Transverse colon (tissue), 4 donors: ENCODE measurements around the gene FMNL2.

Experiments used
- EP300 ChIP-seq: sonication (generic); formaldehyde crosslinking; IDR thresholded peaks from one replicate; pipeline ENCODE4 v1.6.1; 2017; ENCODE audit warnings: antibody characterized with exemption, low read depth
- POLR2A ChIP-seq: fragments of 450-650 bp; IDR thresholded peaks from one replicate; pipeline ENCODE4 v1.6.1; 2016; ENCODE audit warnings: antibody characterized with exemption, mild to moderate bottlenecking, moderate library complexity
- POLR2AphosphoS5 ChIP-seq, 3 donors: sonication (generic); formaldehyde crosslinking; IDR thresholded peaks; one replicate each; pipeline ENCODE4 v1.6.1; 2016; ENCODE audit warnings: antibody characterized with exemption in 3 of 3
- TF ChIP-seq, protein P1 (sequence below), 5 experiments: fragments of 200-600 bp in 3 of 5; fragments of 450-650 bp in 2 of 5; sonication (generic) in 3 of 5; IDR thresholded peaks; 1 replicate in 2 of 5; 2 replicates in 3 of 5; pipeline ENCODE4 v1.5.1; 2016 to 2017; ENCODE audit warnings: antibody characterized with exemption in 5 of 5, inconsistent platforms in 3 of 5, mild to moderate bottlenecking in 2 of 5, moderate library complexity in 1 of 5

DNA sequence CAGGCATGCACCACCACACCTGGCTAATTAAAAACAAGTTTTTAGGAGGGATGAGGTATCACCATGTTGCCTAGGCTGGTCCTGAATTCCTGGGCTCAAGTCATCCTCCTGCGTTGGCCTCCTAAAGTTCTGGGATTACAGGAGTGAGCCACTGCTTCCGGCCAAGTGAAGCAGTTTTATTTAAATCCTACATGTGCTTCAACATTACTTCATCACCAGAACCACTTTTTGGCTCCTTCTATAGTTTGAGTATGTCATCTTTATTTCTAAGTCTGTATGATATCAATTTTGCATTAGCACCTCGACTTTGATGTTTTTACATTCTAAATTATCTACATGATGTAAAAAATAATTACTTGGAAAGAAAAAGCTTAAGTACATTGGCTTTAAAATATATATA lies 144.3 kb downstream of the FMNL2 start:
- TF ChIP-seq, protein P1, sequence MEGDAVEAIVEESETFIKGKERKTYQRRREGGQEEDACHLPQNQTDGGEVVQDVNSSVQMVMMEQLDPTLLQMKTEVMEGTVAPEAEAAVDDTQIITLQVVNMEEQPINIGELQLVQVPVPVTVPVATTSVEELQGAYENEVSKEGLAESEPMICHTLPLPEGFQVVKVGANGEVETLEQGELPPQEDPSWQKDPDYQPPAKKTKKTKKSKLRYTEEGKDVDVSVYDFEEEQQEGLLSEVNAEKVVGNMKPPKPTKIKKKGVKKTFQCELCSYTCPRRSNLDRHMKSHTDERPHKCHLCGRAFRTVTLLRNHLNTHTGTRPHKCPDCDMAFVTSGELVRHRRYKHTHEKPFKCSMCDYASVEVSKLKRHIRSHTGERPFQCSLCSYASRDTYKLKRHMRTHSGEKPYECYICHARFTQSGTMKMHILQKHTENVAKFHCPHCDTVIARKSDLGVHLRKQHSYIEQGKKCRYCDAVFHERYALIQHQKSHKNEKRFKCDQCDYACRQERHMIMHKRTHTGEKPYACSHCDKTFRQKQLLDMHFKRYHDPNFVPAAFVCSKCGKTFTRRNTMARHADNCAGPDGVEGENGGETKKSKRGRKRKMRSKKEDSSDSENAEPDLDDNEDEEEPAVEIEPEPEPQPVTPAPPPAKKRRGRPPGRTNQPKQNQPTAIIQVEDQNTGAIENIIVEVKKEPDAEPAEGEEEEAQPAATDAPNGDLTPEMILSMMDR (IDR thresholded peaks at IDR 0.05), result no peak
- TF ChIP-seq POLR2A, result no peak
- no peak for TF ChIP-seq POLR2AphosphoS5 (IDR thresholded peaks at IDR 0.05)
- no peak for TF ChIP-seq EP300
